Measurements from ENCODE around the gene HSD17B3.
"Not testable (repeated sequence)": the region's sequence is repeated elsewhere in the genome, so short reads cannot be mapped to it uniquely, and the experiment has no call there.

Gene HSD17B3

DNA sequence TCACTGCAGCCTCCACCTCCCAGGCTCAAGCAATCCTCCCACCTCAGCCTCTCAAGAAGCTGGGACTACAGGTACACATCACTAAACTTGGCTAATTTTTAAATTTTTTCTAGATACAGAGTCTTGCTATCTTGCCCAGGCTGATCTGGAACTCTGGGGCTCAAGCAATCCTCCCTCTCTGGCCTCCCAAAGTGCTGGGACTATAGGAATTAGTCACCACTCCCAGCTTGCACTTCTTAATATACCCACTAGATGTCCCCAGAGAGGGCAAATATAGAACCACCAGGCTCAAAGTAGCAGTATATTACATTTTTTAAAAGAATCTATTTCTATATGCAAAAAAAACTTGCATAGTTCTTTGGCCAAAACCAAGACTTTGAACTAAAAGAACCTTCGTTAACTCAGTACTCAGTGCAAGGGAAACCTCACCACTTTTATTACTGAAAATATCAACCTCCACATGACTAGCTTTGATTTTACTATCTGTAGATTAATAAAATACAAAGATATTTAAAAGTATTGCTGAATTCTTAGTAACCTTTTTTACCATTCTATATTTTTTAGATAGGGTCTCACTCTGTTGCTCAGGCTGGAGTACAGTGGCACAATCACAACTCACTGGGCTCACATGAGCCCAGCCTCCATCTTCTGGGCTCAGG lies 25.8 kb upstream of the HSD17B3 start:
- no peak for TF ChIP-seq TAF1 (IDR thresholded peaks at IDR 0.05; ENCODE audit: borderline replicate concordance, low read depth, low read length)
- TF ChIP-seq POLR2A (IDR thresholded peaks at IDR 0.05; ENCODE audit: low read depth, low read length) = no peak
- TF ChIP-seq POLR2AphosphoS5 (IDR thresholded peaks at IDR 0.05; ENCODE audit: low read depth, low read length) = no peak
- DNase-seq (ENCODE audit: insufficient read length) = no peak
- no peak for FAIRE-seq

GRCh38 chr9:96323169-96323568 lies 21.2 kb upstream of the HSD17B3 start:
- DNase-seq (ENCODE audit: insufficient read length) (no peak), FAIRE-seq (no peak)
- TF ChIP-seq POLR2AphosphoS5 (IDR thresholded peaks at IDR 0.05; ENCODE audit: low read depth, low read length) (no peak), POLR2A (IDR thresholded peaks at IDR 0.05; ENCODE audit: low read depth, low read length) (no peak), TAF1 (IDR thresholded peaks at IDR 0.05; ENCODE audit: borderline replicate concordance, low read depth, low read length) (no peak)

DNA sequence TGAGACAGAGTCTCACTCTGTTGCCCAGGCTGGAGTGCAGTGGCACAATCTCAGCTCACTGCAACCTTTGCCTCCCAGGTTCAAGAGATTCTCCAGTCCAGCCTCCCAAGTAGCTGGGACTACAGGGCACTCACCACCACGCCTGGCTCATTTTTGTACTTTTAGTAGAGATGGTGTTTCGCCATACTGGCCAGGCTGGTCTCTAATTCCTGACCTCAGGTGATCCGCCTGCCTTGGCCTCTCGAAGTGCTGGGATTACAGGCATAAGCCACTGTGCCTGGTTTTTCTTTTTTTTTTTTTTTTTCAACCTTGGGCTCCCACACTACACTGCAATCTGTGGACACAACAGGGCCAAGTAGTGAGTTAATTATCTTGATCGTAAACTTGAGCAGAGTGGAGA lies 20.8 kb upstream of the HSD17B3 start:
- not testable (repeated sequence) for FAIRE-seq; DNase-seq (ENCODE audit: insufficient read length)

DNA sequence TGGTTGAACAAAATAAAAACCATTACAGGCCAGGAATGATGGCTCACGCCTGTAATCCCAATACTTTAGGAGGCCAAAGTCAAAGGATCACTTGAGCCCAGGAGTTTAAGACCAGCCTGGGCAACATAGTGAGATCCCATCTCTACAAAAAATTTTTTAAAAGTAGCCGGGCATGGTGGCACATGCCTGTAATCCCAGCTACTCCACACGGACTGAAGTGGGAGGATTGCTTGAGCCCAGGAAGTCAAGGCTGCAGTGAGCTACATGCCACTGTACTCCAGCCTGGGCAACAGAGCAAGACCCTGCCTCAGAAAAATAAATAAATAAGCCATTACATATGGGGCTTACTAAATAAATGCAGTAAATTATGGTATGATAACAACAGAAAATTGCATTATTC lies 20.2 kb upstream of the HSD17B3 start:
- not testable (repeated sequence) for DNase-seq (ENCODE audit: insufficient read length); FAIRE-seq

DNA sequence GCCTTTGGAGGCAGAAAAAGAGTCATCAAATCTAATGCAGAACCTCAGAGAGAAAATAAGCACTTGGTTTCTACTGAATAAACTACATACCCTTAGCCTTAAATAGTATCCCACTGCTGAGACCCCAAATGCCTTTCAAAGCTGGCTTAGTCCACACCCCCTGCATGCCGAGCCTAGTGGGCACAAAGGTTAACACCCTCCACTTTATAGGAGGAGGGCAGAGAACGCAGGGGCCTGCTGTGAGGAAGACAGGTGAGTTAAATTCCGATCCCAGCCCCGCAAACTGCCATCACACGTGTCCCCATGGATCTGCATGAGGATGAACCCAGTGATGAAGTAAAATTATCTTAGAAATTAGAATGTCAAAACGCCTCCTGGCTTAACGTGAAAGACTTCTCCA lies 19.5 kb upstream of the HSD17B3 start:
- FAIRE-seq (no peak), DNase-seq (ENCODE audit: insufficient read length) (no peak)
- no peak for TF ChIP-seq TAF1 (IDR thresholded peaks at IDR 0.05; ENCODE audit: borderline replicate concordance, low read depth, low read length)
- no peak for TF ChIP-seq POLR2AphosphoS5 (IDR thresholded peaks at IDR 0.05; ENCODE audit: low read depth, low read length)
- no peak for TF ChIP-seq POLR2A (IDR thresholded peaks at IDR 0.05; ENCODE audit: low read depth, low read length)

DNA sequence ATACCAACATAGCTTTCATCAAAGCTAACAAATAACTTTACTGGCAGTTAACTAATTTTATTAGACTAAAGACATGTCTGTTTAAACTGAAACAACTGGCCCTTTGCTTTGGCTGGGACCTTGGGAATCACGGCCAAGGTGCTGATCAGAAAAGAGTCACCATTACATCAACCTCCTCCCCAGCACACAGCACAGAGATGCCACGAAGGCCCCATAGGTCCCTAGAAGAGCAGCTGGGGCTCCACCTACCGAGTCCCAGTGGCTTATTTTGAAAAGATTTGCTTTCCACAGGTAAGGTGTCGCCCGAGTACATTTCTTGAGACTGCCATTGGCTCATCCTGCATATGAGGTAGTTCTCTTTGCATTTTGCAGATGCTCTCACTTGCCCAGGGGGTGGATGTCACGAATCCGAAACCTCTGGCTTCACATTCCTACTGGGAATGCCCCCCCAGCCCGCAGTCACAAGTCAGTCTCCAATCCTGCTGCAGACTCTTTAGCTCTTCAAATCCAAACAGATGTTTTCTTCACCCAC lies 18.8 kb upstream of the HSD17B3 start:
- FAIRE-seq (no peak), DNase-seq (ENCODE audit: insufficient read length) (no peak)
- TF ChIP-seq TAF1 (IDR thresholded peaks at IDR 0.05; ENCODE audit: borderline replicate concordance, low read depth, low read length) = no peak

DNA sequence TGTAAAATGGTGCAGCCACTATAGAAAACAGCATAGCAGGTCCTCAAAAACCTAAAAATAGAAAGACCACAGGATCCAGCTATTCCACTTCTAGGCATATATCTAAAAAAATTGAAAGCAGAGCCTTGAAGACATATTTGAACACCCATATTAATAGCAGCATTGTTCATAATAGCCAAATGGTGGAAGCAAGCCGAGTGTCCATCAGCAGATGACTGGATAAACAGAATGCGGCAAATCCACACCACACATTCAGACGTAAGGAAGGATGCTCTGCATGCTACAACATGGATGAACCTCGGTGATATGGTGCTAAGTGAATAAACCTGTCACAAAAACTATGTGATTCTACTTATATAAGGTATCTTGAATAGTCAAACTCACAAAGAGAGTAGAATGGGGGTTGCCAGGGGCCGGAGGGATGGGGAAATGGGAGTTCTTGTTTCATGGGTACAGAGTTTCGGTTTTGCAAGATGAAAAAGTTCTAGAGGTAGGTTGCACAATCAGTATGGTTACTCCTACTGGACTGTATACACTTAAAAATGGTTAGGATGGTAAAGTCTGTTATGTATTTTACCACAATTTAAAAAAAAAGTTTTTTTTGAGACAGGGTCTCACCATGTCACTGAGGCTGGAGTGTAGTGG lies 17.1 kb upstream of the HSD17B3 start:
- TF ChIP-seq POLR2AphosphoS5 (IDR thresholded peaks at IDR 0.05; ENCODE audit: low read depth, low read length) = no peak
- TF ChIP-seq TAF1 (IDR thresholded peaks at IDR 0.05; ENCODE audit: borderline replicate concordance, low read depth, low read length) = no peak
- TF ChIP-seq POLR2A (IDR thresholded peaks at IDR 0.05; ENCODE audit: low read depth, low read length) = no peak
- no peak for DNase-seq (ENCODE audit: insufficient read length)
- no peak for FAIRE-seq

DNA sequence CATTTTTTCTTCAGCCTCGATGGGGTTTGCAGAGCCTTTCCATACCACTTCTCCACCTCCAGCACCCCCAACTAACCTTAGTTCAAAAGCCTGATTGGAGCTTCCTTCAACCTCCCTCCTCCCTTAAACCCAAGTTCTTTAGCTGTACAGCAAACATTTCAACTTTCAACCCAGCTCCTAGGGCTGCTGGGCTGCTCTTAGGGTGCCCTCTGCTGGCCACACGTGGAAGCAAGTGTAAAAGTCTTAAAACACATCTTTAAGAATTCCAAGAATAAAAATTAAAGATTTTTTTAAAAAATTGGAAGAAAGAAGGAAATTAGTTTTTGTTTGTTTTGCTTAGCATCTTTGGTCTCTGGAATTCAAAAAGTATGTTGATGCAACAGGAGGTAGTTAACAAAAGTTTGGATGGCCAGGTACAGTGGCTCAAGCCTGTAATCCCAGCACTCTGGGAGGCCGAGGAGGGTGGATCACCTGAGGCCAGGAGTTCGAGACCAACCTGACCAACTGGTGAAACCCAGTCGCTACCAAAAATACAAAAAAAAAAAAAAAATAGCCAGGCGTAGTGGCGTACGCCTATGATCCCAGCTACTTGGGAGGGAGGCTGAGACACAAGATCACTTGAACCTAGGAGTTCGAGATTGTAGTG lies 15.5 kb upstream of the HSD17B3 start:
- DNase-seq (ENCODE audit: insufficient read length) (peak; percentile 25), FAIRE-seq (peak; percentile 38)
- TF ChIP-seq TAF1 (IDR thresholded peaks at IDR 0.05; ENCODE audit: borderline replicate concordance, low read depth, low read length) = no peak
- no peak for TF ChIP-seq POLR2AphosphoS5 (IDR thresholded peaks at IDR 0.05; ENCODE audit: low read depth, low read length)
- TF ChIP-seq POLR2A (IDR thresholded peaks at IDR 0.05; ENCODE audit: low read depth, low read length) = no peak

- TF ChIP-seq POLR2A (IDR thresholded peaks at IDR 0.05; ENCODE audit: low read depth, low read length) (no peak), TAF1 (IDR thresholded peaks at IDR 0.05; ENCODE audit: borderline replicate concordance, low read depth, low read length) (no peak), POLR2AphosphoS5 (IDR thresholded peaks at IDR 0.05; ENCODE audit: low read depth, low read length) (no peak)
- FAIRE-seq (no peak), DNase-seq (ENCODE audit: insufficient read length) (no peak)
Observed at GRCh38 chr9:96309850-96310249, 7.9 kb upstream of the HSD17B3 start.

- not testable (repeated sequence) for FAIRE-seq; DNase-seq (ENCODE audit: insufficient read length)
Observed at GRCh38 chr9:96306958-96307357, 5.0 kb upstream of the HSD17B3 start.

DNA sequence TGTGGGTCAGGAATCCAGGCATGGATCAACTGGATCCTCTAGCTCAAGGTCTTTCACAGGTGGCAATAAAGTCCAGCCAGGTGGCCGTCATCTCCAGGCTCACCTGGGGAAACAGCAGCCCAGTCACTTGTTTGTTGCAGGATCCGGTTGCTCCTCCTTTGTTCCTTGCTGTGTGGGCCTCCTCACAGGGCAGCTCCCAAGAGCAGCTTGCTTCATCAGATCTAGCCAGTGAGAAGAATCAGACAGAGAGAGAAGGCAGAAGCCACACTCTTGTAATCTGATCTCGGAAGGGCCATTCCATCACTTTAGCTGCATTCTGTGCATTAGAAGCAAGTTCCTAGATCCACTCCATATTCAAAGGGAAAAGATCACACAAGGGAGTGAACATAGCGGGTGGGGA lies 3.2 kb upstream of the HSD17B3 start:
- FAIRE-seq = no peak
- DNase-seq (ENCODE audit: insufficient read length) = no peak
- TF ChIP-seq TAF1 (IDR thresholded peaks at IDR 0.05; ENCODE audit: borderline replicate concordance, low read depth, low read length) (no peak), POLR2A (IDR thresholded peaks at IDR 0.05; ENCODE audit: low read depth, low read length) (no peak), POLR2AphosphoS5 (IDR thresholded peaks at IDR 0.05; ENCODE audit: low read depth, low read length) (no peak)

- TF ChIP-seq POLR2A (IDR thresholded peaks at IDR 0.05; ENCODE audit: low read depth, low read length) (no peak), POLR2AphosphoS5 (IDR thresholded peaks at IDR 0.05; ENCODE audit: low read depth, low read length) (no peak), TAF1 (IDR thresholded peaks at IDR 0.05; ENCODE audit: borderline replicate concordance, low read depth, low read length) (no peak)
- DNase-seq (ENCODE audit: insufficient read length) (no peak), FAIRE-seq (no peak)
Observed at GRCh38 chr9:96304230-96304629, 2.3 kb upstream of the HSD17B3 start.

Measured in GM12892 (cell line).